ENCODE data around the gene FNDC7. TPM values are rescaled to one million over a fixed set of nuclear protein-coding genes. Genes with fewer than 3 reads are reported as not detected.
"Not testable (repeated sequence)": the region's sequence is repeated elsewhere in the genome, so short reads cannot be mapped to it uniquely, and the experiment has no call there.

Gene FNDC7
- total RNA-seq, 1 donor from 2014 or later = not detected

GRCh38 chr1:108734171-108734865 is 21.6 kb downstream of the FNDC7 start:
- DNase-seq (ENCODE audit: low spot score) = no peak

DNA sequence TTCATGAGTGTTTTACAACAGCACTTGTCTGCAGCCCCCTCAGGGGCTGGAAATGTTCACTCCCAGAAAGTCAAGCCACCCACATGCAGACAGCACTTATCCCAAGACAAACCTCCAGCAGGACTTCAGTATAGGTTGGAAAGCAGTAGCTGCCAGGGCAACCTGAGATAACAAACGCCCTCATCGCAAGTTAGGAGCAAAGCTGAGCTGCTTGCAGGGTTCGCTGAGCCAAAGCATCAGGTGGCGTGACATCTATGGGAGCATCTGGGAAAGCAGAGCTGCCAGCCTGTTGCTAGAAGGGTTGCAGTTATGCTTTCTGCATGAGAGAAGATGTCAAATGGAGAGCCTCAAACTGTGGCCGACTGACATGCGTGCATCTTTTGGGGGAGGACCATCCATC is 29.5 kb downstream of the FNDC7 start:
- DNase-seq (ENCODE audit: low spot score) = no peak

GRCh38 chr1:108745980-108746381 is 33.3 kb downstream of the FNDC7 start:
- DNase-seq (ENCODE audit: low spot score) = no peak

- DNase-seq (ENCODE audit: low spot score) = peak; percentile 100
Observed at GRCh38 chr1:108746382-108747170, 33.9 kb downstream of the FNDC7 start, which contains the start of gene STXBP3. TSS of gene STXBP3 (plus strand) at chr1:108746674. CDS start at chr1:108746738, 64 bp downstream.

DNA sequence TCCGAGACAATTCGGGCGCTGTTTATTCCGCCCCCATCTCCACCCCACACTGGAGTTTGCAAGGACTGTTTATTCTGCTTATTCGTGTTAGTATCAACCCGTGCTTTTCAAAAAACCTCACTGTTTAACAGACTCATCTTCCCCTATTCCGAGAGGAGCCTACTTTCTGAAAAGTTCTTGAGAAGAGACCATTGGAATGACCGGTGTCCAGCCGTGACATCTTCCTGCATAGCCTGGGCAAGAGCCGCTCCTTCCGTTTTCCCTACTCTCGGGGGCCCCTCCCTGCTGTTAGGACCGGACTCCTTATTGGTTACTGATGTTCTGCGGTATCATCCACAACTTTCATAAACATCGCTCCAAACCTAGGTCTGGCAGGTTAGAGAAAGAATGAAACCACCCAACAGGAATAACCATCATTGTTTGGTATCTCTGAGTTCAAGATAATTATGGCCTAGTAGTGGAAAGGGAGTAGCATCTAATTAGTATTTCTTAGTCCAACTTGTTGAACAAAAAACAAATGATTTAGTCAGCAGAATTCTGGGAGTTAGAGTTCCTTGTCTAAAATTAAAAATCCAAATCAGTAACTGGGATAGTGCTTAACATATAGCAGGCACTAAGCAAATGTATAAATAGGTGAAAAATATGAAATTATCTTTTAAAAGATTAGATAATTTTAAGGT is 34.6 kb downstream of the FNDC7 start:
- peak; percentile 73 for DNase-seq (ENCODE audit: low spot score)

DNA sequence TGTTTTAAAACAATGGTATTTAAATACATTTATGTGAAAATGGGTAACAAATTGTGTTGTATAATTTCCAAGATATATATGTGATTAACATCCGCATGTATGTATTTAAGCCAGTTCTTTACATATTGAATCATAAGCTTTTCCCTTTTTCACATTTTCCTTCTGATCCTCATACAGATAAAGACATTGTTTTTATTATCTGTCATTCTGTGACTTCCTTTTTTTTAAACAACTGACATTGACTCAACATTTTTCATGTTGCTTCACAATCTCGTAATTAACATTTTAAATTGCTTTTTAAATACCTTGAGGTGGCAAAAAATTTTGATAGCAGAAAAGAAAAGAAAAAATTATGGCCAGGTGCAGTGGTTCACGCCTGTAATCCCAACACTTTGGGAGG is 35.2 kb downstream of the FNDC7 start:
- DNase-seq (ENCODE audit: low spot score) = no peak

DNA sequence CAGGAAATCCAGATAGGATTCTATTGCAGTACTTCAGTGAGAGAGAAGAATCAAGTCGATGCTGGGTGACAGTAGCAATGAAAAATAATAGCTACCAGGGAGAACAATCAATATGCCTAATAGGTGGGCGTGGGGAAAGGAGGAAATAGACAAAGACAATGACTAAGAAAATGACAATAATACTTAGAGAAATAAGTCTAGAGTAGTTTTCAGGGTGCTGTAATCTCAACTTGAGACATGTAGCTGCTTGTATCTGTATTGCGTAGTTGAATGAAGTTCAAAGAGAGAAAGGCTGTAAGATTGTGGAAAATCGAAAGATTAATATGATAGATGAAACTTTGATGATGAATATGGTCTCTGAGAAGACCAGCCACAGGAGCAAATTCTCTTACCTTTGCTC is 36.4 kb downstream of the FNDC7 start:
- no peak for DNase-seq (ENCODE audit: low spot score)

- DNase-seq (ENCODE audit: low spot score) = no peak
Observed at GRCh38 chr1:108750476-108751181, 37.9 kb downstream of the FNDC7 start.

DNA sequence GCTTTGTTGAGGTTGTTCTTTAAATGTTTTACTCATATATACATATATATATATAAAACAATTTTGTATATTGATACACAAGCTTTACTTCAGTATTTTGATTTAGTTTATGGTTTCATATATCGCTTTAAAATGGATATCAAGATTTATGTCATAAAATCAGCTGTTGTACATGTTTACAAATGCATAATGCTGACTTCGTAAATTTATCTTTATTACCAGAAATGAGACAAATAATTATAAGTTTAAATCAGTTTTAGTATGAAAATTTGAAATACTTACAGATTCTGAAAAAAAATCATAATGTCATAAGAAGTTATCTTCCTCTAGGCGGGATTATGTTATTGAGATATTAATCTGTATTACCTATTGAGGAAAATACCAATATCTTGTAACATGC is 40.7 kb downstream of the FNDC7 start:
- no peak for DNase-seq (ENCODE audit: low spot score)

DNA sequence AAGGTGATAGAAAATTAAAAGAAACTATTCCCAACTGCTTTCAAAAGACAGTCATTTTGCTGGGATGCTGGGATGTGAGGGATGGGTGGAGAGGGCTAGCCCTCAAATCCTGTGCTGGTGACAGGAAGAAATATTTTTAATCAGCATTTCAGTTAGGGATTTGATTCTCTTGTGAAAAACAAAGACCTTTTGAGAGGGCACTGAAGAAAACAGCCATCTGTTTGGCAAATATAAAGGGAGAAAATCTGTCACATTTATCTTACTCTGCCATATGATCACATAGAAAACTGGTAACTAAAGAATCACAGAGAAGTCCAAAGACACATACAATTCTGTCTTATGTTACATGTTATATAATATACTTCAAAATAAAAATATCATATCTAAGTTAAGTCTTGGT is 46.1 kb downstream of the FNDC7 start:
- no peak for DNase-seq (ENCODE audit: low spot score)

DNA sequence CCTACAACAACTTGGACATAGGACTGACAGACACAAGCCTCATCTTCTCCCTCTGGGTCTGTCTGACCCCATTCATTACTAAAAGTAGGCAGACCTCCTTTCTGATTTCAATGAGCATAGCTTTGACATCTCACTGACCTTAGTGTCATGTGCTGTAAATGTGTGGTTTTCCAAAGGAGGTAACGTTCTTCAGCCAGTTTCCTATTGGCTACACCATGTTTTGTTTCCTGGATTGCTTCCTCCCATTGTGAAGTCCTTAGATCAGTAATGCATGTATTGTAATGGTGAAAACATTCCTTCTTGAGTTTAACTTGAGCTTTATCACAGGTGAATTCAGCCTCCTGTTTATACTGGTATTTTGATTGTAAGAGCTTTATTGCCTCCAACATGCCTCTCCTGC is 54.4 kb downstream of the FNDC7 start:
- DNase-seq (ENCODE audit: low spot score) = no peak

GRCh38 chr1:108767708-108768107 is 55.0 kb downstream of the FNDC7 start:
- no peak for DNase-seq (ENCODE audit: low spot score)

- no peak for DNase-seq (ENCODE audit: low spot score)
Observed at GRCh38 chr1:108777839-108778238, 65.1 kb downstream of the FNDC7 start.

DNA sequence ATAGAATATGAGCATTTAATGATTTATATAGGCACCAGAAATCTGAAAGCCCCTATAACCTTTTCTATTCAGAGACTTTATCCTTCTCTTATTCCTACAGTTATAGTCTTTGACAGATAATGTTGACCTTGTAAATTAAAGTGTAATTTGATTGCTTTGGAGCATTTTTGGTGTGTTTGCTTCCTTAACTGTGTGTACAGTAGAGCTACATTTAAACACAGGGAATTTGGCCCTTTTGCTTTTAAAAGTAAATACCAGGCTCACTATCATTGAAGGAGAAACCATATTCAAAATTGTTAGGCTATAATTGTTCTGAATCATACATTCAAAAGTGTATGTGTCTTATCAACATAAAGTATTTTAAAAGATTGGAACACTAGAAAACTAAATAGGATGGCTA is 66.7 kb downstream of the FNDC7 start:
- DNase-seq (ENCODE audit: low spot score) = no peak

DNA sequence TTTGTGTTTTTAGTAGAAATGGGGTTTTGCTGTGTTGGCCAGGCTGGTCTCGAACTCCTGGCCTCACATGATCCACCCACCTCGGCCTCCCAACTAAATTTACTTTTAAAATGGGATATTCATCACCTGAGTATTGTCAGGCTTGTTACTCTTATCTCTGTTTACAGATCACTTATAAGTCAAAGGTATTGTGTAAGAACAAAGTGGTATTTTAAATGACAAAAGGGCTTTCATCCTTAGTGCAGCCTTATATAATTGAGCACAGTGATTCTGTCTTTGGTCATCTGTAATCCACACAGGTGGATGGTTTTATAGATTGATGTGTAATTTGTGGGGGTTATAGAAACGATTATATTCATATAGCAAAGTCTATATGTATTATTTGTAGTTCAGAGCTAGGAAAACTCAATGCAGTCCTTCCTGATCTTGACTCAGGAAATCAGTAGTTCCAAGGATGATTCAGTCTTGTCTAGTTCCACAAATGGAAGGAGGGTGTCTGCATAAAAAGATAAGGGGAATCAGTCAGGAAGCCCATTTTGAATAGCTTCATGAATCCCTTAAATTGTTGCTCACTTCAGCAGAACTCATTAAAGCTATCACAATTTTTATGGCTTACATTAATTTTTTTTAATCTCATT is 68.3 kb downstream of the FNDC7 start:
- DNase-seq (ENCODE audit: low spot score) = no peak

GRCh38 chr1:108781575-108781944 is 68.9 kb downstream of the FNDC7 start:
- not testable (repeated sequence) for DNase-seq (ENCODE audit: low spot score)

GRCh38 chr1:108785264-108785663 is 72.6 kb downstream of the FNDC7 start:
- no peak for DNase-seq (ENCODE audit: low spot score)

GRCh38 chr1:108785880-108786279 is 73.2 kb downstream of the FNDC7 start:
- no peak for DNase-seq (ENCODE audit: low spot score)

DNA sequence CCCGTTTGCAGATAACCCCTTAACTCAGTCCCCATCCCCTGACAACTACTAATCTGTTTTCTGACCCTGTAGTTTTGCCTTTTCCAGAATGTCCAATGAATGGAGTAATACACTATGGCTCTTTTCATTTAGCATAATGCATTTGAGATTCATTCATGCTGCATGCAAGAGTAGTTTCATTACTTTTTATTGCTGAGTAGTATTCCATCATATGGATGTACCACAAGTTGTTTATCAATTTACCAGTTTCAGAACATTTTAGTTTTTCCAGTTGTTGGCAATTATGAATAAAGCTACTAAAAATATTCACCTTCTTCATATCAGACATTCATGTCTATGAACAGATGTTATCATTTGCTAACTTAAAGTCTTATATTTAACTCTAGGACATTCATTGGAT is 79.1 kb downstream of the FNDC7 start:
- no peak for DNase-seq (ENCODE audit: low spot score)

All from ureter (tissue), 1 donor.